ENCODE data around the gene PSMD13.

Gene PSMD13

DNA sequence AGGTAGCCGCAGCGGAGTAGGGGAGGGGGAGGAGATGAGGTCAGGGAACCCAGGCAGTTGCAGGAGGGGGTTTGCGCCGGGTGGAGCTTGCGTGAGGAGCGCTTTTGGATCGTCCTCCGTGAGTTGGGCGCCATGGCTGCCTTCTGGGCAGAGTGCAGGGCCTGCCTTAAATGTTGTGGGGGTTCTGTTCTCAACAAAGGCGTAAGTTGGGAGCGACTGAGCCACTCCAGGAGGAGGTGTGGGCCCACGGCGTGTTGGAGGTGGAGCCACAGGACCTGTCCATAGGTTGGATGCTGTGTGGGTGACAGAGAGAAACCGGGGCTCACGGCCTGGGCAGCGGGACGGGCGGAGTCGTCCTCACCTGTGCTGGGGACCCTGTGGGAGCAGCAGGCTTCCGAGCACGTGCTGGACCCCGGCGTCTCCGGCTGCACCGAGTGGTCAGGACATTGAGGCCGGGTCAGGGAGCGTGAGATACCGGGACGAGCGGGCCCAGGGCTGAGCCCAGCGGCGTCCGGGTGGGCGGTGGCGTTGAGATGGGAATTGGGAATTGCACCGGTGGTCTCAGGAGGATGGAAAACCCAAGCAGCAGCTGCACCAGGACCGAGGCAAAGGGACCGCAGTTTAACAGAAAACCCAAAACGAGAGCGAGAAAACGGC, 51.2 kb downstream of the PSMD13 start:
- no peak for DNase-seq (ENCODE audit: low read depth in 2 of 2)

DNA sequence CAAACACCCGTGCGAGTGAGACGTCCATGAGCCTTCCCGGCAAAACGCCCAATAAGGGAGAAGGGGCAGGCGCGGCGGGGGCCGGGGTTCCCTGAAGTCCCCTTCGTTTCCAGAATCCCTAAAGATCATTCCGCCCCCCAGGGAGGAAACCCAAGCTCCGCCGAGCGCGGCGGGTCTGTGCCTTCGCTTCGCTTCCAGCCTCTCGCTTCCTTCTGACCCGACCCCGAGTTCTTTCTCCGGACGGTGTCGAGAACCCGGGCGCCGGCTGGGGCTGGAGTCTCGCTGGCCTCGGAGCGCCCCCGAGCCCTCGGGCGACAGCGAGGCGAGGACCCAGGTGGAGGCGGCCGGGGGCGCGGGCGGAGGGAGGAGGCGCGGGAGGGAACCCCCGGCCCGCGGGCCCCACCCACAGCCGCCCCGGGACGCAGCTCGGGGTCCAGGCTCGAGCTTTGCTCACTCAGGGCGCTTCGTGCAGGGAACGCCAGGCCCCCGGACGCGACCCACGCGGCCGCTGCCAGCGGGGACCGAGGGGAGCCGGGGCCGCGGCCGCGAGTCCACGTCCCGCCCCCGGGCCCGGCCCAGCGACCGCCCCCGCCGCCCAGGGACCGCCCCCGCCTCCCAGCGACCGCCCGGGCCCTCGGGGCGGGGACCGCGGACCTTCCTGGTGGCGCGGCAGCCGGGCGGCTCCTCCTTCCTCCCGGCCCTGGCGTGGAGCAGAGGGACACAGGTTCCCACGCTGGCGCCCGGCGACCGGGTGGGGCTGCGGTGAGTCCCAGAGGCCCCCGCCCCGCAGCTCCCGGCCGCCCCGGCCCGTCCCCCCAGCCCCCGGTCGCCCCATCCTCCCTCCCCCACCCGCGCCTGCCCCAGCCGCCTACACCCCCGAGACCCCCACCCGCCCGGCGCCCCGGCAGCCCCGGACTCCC, 52.0 kb downstream of the PSMD13 start, which contains the start of gene PGGHG:
PGGHG (plus strand) TSS at position 649 of the 920 bp plus-strand sequence. CDS start 691 bp downstream, outside the sequence.
- DNase-seq (ENCODE audit: low read depth in 2 of 2): no peak

DNA sequence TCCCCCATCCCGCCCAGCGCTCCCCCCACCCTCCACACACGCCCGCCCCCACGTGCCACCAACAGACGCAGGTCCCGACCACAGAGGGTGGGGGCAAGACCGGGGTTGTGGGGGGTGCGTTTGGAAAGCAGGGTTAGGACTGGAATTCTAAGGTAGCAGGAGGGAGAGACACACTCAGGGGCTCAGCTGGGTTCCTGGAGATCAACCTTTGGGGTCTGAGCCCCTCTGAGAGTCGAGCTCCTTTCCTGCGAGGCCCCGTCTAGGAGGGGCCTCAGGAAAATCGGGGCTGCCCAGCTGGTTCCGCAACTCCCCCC, 52.6 kb downstream of the PSMD13 start:
- no peak for DNase-seq (ENCODE audit: low read depth in 2 of 2)

DNA sequence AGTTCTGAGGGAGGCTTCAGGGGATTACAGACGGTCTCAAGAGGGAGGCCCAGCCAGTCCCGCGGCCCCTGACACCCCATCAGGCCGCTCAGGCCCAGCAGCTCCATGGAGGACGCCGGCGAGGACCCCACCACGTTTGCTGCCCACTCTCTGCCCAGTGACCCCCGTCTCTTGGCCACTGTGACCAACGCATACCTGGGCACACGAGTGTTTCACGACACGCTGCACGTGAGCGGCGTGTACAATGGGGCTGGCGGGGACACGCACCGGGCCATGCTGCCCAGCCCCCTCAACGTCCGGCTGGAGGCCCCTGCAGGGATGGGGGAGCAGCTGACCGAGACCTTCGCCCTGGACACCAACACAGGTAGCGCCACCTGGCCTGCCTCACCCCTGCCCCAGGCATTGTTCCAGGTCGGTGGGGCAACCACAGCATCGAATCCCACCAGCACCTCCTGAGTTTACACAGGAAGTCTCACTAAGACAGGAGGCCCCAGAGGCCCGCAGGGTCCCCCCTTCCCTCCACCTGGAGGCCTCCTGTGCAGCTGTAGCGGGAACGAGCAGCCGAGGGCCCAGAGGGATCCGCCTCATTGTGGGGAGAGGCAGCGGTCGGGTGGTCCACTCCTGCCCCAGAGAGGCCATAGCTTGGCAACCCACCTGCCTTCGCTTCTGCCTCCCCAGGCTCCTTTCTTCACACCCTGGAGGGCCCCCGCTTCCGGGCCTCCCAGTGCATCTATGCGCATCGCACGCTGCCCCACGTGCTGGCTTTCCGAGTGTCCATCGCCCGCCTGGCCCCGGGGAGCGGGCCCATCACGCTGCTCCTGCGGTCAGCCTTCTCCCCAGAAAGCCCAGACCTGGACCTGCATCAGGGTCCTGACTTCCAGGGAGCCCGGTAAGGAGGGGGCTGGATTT, 53.2 kb downstream of the PSMD13 start:
- DNase-seq (ENCODE audit: low read depth in 2 of 2): no peak

DNA sequence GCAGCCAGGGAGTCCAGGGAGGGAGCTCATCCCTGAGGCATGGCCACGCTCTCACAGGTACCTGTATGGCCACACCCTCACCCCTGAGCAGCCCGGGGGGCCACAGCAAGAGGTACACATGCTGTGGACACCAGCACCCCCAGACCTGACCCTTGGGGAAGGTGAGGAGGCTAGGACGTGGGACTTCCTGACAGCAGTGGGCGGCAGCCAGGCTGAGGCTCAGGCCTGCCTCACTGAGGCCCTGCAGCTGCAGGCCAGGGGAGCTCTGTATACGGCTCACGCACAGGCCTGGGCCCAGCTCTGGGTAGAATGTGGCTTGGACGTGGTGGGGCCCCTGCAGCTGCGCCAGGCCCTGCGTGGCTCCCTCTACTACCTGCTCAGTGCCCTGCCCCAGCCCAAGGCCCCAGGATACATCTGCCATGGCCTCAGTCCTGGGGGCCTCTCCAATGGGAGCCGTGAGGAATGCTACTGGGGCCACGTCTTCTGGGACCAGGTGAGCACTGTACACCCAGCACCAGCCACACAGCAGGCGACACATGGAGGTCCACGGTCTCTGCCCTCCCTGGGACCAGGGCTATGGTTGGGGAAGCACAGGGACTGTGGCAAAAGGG, 54.0 kb downstream of the PSMD13 start:
- DNase-seq (ENCODE audit: low read depth in 2 of 2): no peak

DNA sequence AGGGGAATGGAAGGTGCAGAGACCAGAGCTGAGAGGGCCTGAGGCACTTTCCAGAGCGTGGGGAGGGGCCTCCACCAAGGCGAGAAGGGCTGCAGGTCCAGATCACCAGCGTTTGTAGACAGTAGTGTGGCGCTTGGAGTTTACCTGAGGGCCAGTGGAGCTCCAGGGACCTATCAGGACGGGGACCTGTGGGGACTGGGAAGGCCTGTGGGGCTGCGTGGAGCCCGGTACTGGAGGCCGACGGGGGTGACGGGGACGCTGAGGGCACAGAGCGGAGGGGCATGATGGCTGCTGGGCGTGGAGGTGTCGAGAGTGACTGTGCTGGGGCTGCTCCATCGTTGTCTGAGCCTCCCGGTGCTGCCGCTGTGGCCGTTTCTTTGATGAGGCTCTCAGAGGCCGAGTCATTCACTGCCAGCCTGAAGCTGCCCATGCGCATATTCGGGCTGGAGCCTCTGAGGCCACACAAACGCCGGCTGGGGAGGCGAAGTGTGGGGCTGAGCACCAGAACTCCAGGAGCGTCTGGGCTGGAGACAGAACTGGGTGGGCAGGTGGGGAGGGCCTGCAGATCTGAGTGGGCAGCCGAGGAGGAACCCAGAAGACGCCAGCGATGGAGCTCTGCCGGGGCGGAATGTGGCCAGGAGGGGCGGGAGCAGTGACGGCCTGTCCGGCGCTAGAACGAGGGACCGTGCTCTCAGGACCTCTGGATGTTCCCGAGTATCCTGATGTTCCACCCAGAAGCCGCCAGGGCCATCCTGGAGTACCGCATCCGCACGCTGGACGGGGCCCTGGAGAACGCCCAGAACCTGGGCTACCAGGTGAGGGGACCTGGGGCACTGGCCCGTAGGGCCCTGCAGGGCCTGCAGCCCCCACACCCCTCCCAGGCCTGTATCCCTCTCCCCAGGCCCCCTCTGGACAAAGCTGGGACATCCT, 54.8 kb downstream of the PSMD13 start:
- DNase-seq (ENCODE audit: low read depth in 2 of 2): no peak

DNA sequence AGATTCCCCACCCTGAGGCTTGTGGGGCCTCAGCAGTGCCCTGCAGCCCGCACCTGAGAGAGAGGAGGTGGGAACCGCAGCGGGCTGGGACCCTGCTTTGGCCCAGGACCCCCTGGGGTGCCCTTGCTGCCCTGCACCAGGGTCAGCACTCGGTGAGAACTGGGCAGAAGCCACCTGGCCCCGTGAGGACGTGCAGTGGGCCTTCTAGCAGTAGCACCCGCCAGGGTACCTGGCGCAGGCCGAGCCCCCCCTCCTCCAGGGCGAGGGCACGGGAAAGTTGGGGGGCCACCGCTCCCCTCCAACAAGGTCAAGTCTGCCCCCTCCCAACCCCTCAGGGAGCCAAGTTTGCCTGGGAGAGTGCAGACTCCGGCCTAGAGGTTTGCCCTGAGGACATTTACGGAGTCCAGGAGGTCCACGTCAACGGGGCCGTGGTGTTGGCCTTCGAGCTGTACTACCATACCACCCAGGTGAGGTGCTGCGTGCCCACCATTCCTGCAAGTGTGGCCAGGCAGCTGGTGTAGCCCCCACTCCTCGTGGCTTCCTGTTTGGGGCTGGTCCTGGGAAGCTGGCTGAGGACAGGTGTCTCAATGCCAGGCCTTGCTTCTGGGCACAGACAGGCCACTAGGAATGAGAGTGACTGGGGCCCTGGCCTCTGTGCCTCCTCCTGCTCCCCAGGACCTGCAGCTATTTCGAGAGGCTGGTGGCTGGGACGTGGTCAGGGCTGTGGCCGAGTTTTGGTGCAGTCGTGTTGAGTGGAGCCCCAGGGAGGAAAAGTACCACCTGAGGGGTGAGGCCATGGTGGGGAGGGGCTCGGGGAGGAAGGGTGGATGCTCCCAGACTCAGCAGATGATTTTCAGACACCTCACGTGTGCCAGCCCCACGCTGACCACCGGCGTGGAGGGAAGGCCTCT, 55.7 kb downstream of the PSMD13 start:
- no peak for DNase-seq (ENCODE audit: low read depth in 2 of 2)

DNA sequence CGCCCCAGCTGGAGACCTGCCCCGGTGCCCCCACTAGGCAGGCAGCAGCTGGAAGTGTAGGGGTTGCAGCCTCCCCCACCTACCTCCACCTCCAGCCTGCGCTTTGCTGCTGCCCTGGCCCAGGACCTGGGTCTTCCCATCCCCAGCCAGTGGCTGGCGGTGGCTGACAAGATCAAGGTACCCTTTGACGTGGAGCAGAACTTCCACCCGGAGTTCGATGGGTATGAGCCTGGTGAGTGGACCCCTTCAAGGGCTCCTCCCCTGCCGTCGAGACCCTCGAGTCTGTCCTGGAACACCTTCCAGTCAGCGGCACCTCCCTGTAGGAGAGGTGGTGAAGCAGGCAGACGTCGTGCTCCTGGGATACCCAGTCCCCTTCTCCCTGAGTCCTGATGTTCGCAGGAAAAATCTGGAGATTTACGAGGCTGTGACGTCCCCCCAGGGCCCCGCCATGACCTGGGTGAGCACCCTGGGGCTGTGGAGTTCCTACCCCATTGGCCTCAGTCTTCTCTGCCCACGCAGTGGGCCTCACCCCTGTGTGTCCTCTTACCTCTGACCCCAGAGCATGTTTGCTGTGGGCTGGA, 56.6 kb downstream of the PSMD13 start:
- no peak for DNase-seq (ENCODE audit: low read depth in 2 of 2)

DNA sequence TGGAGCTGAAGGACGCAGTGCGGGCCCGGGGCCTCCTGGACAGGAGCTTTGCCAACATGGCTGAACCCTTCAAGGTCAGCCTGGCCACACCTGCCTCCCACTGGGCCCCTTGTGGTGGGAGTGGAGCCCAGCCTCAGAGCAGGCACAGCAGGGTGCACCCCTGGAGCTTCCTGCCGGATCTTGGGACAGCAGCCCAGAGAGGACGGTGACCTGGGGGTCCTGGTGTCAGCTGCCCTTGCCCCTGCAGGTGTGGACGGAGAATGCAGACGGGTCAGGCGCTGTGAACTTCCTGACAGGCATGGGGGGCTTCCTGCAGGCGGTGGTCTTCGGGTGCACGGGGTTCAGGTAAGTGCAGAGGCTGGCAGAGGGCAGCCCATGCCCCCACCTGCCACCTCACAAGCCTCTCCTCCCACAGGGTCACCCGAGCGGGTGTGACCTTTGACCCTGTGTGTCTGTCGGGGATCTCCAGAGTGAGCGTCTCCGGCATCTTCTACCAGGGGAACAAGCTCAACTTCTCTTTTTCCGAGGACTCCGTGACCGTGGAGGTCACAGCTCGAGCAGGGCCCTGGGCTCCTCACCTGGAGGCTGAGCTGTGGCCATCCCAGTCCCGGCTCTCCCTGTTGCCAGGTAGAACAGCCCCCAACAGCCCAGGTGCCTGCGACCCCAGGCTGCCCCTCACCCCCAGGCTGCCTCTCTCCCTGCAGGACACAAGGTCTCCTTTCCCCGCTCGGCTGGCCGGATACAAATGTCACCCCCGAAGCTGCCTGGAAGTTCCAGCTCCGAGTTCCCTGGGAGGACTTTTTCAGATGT, 57.3 kb downstream of the PSMD13 start:
- DNase-seq (ENCODE audit: low read depth in 2 of 2): no peak

DNA sequence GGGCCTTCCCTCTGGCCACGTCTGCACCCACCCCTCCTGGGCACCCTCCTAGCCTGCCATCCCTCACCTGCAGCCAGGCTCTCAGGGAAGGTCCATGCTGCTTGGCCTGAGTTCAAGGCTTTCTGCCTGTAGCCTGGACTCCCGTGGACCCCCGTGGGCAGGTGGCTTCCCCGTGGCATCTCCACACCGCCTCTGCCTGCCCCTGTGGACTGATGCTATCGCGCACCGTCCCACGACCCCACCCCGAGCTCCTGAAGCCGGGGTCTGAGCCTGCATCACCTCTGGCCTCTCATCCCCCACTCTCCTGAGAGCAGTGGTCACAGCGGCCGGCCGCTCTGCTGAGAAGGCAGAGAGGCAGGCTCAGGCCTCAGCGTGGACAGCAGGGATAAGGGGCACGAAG, 58.0 kb downstream of the PSMD13 start:
- no peak for DNase-seq (ENCODE audit: low read depth in 2 of 2)

DNA sequence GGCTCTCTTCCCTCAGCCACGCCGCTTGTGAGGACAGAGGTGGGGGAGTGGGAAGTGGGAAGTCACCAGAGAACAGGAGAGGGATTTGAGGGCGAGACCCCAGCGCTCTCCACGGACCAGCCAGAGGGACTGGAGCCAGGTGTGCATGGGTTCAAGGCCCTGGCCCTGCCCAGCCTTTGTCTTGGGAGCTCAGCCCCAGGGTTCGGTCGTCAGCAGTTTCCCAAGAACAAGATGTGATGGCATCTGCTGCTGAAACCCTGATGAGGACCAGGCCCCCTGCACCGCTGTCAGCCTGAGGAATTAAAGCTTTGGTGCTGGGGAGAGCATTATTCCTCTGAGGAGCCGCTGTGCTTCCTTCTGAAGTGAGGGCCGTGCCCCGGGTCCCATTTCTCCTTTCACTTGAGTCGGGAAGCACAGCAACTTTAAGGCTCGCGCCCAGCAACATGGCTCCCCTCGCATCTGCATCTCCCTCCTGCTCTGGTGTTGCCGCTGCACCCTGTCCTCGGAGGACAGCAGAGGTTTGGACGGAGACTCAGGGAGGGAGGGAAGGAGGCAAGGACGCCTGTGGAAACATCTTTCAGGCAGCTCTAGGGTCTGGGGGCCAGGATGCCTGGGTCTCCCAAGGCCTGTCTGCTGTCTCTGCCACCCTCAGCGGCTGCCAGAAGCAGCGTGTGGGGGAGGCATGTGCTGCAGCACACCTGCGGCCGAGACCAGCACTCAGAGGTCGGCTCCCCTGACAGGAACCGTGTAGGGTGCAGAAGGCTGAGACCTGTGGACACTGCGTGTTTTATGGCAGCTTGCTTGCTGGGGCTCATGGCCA, 58.8 kb downstream of the PSMD13 start:
- no peak for DNase-seq (ENCODE audit: low read depth in 2 of 2)

DNA sequence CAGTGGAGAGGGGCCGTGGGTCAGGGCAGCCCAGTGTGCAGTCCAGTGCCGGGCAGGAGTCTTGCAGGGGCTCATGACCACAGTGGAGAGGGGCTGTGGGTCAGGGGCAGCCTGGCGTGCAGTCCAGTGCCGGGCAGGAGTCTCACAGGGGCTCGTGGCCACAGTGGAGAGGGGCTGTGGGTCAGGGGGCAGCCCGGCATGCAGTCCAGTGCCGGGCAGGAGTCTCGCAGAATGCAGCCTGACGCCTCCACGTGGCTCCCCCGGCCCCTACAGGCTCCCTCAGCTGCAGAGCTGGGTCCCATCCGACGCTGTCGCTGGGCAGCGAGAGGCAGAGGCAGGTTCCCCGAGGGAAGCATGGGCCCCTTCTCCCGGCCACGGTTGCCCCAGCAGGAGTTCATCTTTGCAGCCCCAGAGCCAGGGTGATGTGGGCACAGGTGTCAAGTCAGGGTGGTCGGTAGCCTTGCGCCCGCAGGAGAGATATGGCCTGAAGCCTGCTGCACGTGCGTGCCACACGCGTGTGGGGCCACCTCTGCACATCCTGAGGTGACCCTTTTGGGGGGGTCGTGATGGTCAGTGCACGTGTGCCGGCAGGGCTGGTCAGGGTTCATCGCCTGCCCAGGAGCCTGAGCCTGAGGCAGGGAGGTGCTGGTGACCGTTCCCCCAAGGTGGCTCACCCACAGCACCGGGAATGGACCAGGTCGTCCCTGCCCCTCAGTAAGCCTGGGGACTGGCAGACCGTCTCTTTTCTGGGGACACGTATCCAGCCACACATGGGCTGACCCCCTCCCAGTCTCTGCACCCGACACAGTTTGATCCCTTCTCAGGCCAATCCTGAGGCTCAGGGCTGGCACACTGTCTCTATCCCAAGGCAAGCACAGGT, 59.6 kb downstream of the PSMD13 start:
- no peak for DNase-seq (ENCODE audit: low read depth in 2 of 2)

DNA sequence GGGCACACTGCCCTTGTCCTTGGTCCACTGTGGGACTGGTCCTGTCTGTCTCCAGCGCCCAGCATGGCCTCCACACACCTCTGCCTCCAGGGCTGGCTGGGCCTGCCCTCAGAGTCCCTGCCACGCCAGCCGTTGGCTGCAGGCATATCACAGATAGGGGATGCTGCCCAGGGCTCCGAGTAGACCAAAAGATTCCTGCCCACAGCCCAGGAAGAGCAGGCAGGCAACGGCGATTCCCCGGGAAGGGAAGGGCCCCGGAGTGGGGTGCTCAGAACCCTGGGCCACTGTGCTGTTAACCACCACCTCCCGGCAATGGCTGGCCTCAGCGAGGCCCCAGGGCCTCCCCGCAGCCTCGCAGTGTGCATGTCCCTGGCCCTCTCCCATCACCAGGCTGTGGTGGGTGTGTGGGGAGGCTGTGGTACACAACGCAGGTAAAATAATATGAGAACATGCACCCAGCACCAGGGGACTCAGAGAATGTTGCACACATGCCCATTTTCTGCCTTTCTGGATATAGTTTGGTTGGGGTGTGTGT, 60.3 kb downstream of the PSMD13 start:
- no peak for DNase-seq (ENCODE audit: low read depth in 2 of 2)

DNA sequence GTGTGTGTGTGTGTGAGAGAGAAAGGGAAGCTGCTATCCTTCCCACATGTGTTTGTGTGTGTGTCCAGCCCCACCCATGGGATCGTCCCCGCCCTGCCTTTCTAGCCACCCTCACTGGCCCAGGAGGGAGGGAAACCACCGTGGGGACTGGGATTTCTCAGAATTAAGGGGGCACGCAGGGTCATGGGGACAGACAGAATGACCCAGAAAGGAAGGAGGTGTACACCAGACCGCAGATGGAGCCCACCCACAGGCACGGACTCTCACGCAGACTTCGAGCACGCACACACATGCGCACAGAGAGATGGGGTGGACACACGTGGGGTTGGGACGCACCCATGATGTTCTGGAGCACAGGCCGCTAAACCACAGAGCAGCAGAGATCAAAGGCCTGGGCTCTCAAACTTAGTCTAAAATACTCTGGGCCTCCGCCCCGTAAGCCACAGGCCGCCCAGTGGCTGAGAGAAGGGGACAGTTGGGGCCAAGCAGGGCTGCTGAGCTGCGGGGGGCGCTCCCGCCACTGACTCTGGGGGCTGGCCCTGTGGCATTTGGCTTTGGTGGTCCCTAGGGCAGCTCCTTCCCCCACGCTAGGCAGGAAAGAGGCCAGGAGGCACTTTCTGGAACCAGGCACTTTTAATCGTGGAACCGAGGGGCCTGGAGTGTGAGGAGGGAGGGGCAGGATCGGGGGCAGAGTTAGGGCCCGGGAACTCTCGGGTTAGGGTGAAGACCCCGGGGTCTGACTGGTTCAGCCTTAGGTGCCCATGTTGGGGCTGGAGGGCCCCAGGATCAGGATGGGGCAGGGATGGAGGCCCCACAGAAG, 61.0 kb downstream of the PSMD13 start:
- DNase-seq (ENCODE audit: low read depth in 2 of 2): no peak

DNA sequence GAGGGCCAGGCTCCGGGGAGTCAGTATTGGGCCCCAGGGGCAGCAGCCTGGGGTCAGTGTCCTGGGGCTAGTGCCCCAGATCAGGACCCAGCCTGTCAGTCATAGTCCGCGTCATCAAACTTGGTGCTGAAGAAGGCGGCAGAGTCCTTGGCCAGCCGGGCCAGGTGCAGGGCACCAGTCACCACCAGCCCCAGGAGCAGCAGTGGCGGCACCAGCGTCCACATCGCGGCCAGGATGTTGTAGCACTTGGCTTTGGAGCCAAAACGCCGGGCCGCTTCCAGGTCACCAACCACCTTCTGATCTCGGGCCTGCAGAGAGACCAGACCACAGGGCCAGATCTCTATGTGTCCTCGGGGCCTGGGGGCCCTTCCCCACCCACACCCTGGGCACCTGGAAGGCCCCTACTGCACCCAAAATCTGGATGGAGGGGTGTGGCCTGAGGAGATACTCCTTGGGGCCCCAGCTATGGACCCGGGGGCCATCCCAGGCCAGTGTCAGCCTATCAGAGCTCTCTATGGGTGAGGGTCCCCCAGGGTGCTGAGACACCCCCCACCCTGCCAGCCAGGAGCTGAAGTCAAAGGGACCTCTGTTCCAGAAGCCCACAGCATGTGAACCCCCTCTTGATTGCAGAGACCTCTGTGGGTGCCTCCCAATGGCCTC, 61.8 kb downstream of the PSMD13 start:
- DNase-seq (ENCODE audit: low read depth in 2 of 2): no peak

All from stimulated activated CD8-positive, alpha-beta memory T cell treated with anti-CD3 and anti-CD28 coated beads, Interleukin-2, amount 100 ng/mL, for 48 hours (primary cell).